NCI-H446 treated with DMSO at 0.1 percent for 48 hours (cell line): ENCODE results near the gene SSR4.
"Not testable (repeated sequence)": the region's sequence is repeated elsewhere in the genome, so short reads cannot be mapped to it uniquely, and the experiment has no call there.

Experiments used
- DNase-seq: peaks from one replicate; lab custom pipeline; 2025; lab: John Stamatoyannopoulos, UW

The SSR4 gene

GRCh38 chrX:153805436-153805835, 11.0 kb downstream of the SSR4 start:
- DNase-seq = no peak

DNA sequence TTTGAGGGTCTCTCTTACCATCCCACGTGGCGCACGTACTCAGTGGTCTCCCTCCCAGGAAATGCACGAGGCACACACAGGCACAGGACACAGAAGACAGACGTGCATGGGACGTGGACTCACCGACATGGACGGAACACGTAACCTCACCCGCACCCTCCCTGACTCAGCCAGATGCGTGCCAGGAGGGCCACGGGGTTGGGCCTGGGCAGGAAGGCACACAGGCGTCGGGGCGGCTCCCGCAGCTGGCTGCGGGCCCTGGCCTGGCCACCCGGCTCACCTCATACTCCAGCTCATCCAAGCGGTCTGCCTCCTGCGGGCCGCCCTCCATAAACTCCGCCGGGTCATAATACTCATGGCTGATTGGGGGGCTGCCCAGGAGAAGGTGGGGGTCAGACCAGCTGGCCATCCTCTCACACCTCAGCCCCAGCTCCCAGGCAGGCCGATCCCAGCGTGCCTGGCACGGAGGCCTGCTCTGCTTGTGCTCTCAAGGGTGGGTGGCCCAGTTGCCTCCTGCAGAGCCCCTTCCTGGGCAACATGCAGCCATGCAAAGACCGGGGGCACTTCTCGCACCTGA, 12.6 kb downstream of the SSR4 start:
- no peak for DNase-seq

DNA sequence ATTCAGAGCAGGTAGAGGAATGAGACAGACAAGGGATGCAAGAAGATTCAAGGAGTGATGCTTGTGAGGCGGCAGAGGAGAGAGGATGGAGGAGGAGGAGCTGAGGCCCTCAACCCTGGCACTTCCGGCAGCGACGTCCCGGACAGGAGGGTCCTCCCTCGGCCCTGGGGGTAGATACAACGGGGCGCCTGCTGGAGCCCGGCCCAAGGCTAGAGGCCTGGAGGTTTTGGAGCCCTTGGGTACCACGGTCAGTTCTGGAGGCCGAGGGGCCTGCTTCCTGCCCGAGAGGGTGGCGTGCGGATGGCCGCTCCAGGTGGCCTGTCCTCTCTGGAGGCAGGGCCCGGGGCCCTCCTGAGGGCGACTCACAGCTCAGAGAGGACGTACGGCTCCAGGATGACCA, 13.5 kb downstream of the SSR4 start:
- DNase-seq = no peak

GRCh38 chrX:153812220-153812619, 17.8 kb downstream of the SSR4 start:
- DNase-seq = no peak

GRCh38 chrX:153813161-153813560, 18.7 kb downstream of the SSR4 start:
- DNase-seq = no peak

GRCh38 chrX:153814591-153815315, 20.3 kb downstream of the SSR4 start:
- DNase-seq = no peak

GRCh38 chrX:153816831-153817690, 22.6 kb downstream of the SSR4 start:
- no peak for DNase-seq

GRCh38 chrX:153818064-153818463, 23.6 kb downstream of the SSR4 start:
- not testable (repeated sequence) for DNase-seq

GRCh38 chrX:153818571-153819383, 24.3 kb downstream of the SSR4 start:
- no peak for DNase-seq

DNA sequence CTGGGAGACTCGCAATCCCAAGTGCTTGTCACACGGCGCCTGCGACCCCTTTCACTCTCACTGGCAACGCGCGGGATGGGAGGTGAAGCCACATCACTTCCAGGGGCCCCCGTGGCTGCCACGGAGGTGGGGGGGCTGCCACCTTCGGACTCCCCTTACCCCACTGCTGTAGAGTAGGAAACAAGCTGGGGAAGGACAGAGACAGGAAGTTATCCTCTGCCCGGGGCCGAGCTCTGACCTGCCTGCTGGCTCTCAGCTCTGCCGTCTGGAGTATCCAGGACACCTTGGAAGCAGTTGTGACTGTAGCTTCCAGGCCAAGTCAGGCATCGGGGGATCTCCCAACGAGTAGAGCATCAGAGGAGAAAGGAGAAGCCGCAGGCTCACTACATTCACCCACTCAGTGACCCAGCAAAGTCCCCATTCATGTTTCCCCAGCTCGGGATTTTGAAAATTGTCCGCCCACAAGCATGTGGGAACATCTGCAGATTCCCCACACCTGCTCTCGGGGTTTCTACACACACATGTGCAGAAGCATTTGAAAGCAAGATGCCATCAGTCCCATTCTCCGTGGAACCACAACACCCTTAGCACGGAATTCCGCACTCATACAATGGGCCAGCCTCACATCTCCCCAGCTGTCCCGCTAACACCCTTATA, 25.0 kb downstream of the SSR4 start:
- no peak for DNase-seq

- DNase-seq = no peak
These were observed 26.1 kb downstream of the SSR4 start for GRCh38 chrX:153820601-153821000.

DNA sequence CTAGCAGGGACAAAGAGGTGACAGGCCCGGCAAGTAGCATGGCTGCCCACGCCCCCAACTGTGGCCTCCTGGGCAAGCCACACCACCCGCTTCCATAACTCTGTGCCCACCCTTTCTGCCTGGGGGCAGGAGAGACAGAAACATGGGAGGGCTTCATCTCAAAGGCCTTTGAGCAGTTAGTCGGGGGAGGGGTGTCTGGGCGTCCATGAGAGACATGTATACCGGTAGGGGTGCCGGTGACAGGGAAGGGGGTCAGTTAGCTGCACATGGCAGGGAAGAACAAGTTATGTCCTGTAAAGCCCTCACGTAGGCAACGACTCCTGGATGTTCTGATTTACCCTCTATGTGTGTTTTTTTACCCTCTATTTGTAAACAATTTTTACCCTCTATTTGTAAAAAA, 26.6 kb downstream of the SSR4 start:
- no peak for DNase-seq

DNA sequence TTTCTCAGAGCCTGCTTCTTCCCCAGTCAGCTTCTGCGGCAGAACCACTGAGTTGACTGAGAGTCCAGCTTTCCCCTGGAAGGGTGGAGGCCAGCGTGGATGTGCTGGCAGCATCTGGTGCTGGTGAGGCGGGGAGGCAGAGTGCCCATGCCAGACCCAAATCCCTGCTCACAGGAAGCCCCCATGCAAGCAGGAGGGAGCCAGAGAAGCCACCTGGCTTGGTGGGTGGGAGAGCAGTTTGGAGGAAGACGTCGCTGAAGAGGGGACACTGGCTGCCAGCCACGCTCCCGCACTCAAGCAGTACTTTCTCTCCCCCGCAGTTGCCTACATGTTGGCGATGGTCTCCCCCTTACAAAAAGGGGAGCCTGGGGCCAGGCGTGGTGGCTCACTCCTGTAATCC, 29.9 kb downstream of the SSR4 start:
- no peak for DNase-seq

- DNase-seq = no peak
These were observed 30.6 kb downstream of the SSR4 start for GRCh38 chrX:153825042-153825441.

- DNase-seq = no peak
These were observed 32.5 kb downstream of the SSR4 start for GRCh38 chrX:153827016-153827415.

- DNase-seq = no peak
These were observed 33.4 kb downstream of the SSR4 start for GRCh38 chrX:153827903-153828302.

GRCh38 chrX:153828308-153828707, 33.8 kb downstream of the SSR4 start:
- no peak for DNase-seq

DNA sequence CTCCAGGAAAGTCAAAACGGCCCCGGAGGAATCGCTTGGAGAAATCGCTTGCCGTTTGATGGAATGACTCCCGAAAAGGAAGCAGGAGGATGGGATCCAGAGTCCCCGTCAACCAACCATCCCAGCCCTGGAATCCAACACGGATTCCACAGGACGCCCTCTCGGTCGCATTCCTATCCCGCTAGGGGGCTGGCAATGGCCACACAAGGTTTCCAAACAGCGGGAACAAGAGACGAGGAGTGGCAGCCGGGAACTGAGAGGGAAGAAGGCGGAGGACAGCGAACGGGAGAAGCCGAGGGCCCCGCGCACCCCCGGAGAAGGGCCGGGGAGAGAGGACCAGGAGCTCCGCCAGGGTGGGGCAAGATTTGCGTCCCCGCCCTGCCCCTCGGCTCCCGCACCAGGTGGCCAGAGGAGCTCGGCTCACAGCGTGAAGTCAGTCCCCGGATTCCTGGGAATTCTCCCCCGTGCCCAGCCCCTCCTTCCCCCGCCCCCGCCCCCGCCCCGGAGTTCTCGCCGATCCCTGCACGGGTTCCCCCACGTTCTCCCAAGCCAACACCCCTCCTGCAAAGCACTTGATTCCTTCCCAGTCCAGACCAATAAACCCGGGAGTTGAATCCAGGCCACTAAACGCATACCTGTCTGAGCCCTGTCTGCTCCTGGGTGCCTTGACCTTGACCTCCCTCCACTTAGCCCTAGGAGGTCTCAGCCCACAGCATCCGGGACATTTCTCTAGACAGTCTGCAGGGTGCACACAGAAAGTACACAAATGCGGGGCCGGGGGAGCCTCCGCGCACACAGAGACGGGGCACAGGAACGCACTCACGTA, 34.5 kb downstream of the SSR4 start:
- no peak for DNase-seq

DNA sequence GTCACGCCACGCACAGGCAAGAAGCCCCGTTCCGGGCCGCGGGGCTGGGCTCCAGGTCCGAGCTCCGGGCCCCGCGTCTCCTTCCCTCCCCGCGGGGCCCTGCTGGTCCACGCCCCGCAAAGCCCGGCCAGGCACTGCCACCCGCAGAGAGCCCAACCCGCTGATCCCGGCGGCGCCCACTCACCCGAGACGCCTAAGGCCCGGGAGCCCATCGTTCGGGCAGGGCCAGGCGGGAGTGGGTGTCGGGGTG, 35.0 kb downstream of the SSR4 start:
- DNase-seq = no peak

GRCh38 chrX:153829799-153830639, 35.6 kb downstream of the SSR4 start, which contains the start of gene PDZD4:
TSS of gene PDZD4 (minus strand) at chrX:153830544. CDS start at chrX:153830298, 246 bp downstream.
- no peak for DNase-seq
